Esophagus muscularis mucosa (tissue), 4 donors: ENCODE measurements around the gene BRI3BP. TPM values are rescaled to one million over a fixed set of nuclear protein-coding genes. Genes with fewer than 3 reads are reported as not detected.

Experiments
- DNase-seq: peaks from one replicate; pipeline ENCODE4 v3.0.0-alpha.2; 2017; ENCODE audit errors: extremely low spot score
- H3K27ac ChIP-seq, 4 donors: fragments of 200-600 bp; sonication (generic); replicated peaks in 1 of 4; 1 replicate in 3 of 4; 2 replicates in 1 of 4; pipeline ENCODE4 v1.5.1; 2016 to 2019; ENCODE audit warnings: mild to moderate bottlenecking in 1 of 4
- H3K27me3 ChIP-seq, 4 donors: fragments of 200-600 bp; sonication (generic); one replicate each; pipeline versions ENCODE4 v1.5.1 to v1.6.0; 2016 to 2019
- H3K36me3 ChIP-seq, 4 donors: fragments of 200-600 bp; sonication (generic); one replicate each; pipeline ENCODE4 v1.5.1; 2016 to 2019
- H3K4me1 ChIP-seq, 4 donors: fragments of 200-600 bp; sonication (generic); one replicate each; pipeline ENCODE4 v1.5.1; 2016 to 2019
- H3K4me3 ChIP-seq, 4 donors: fragments of 200-600 bp; sonication (generic); 1 replicate in 2 of 4; 2 replicates in 2 of 4; pipeline ENCODE4 v1.5.1; 2016 to 2019; ENCODE audit warnings: mild to moderate bottlenecking in 4 of 4, moderate library complexity in 1 of 4
- H3K9me3 ChIP-seq, 4 donors: fragments of 200-600 bp; sonication (generic); 1 replicate in 3 of 4; 2 replicates in 1 of 4; pipeline ENCODE4 v1.5.1; 2016 to 2019
- CTCF ChIP-seq, 3 experiments: fragments of 200-600 bp in 2 of 3; fragments of 450-650 bp in 1 of 3; sonication (generic) in 2 of 3; IDR thresholded peaks; one replicate each; pipeline ENCODE4 v1.5.1; 2017 to 2019; ENCODE audit warnings: antibody characterized with exemption in 3 of 3, mild to moderate bottlenecking in 2 of 3, moderate library complexity in 1 of 3
- EP300 ChIP-seq: sonication (generic); formaldehyde crosslinking; IDR thresholded peaks from one replicate; pipeline ENCODE4 v1.6.1; 2017; ENCODE audit warnings: antibody characterized with exemption
- POLR2A ChIP-seq: fragments of 450-650 bp; IDR thresholded peaks from one replicate; pipeline ENCODE4 v1.6.1; 2017; ENCODE audit warnings: antibody characterized with exemption, moderate library complexity, mild to moderate bottlenecking, low read depth
- POLR2AphosphoS5 ChIP-seq, 2 donors: sonication (generic); formaldehyde crosslinking; IDR thresholded peaks; one replicate each; pipeline ENCODE4 v1.6.1; 2017; ENCODE audit warnings: antibody characterized with exemption in 2 of 2
- WGBS: methylation state at CpG from one replicate; pipeline ENCODE4 v1.1.5; 2018; 5-methylcytosine and 5-hydroxymethylcytosine counted together
- intact Hi-C: fragments of 100-400 bp; cut with DNase I; formaldehyde crosslinking; loops from one replicate; pipeline ENCODE4 v1.15.1; 2023
- total RNA-seq, 4 donors: library from RNA; depleted of rRNA; stranded (reverse); fragments of >200 nt; gene quantifications; one replicate each; pipeline versions ENCODE4 v1.1.0 to v1.2.1, GENCODE V29; 2016

BRI3BP gene
- total RNA-seq, 4 donors from 2014 or later, result 2.2 to 3.3 (median 2.5) TPM

GRCh38 chr12:125015680-125016310, 22.4 kb downstream of the BRI3BP start:
- intact Hi-C loops, result no loop called here
- Histone ChIP-seq H3K9me3 (no peaks in the 10 kb centered on the region), H3K36me3 (peaks cover 3 to 33% (median 11%) of the 10 kb centered on the region in 4 donors), H3K4me1 (no peaks in the 10 kb centered on the region), H3K4me3 (no peak overlapping the region), H3K27me3 (no peaks in the 10 kb centered on the region), H3K27ac (no peak overlapping the region)
- WGBS, result 88% methylated on average over 24 of the region's 24 CpGs
- TF ChIP-seq EP300, result no peak
- TF ChIP-seq POLR2AphosphoS5 (IDR thresholded peaks at IDR 0.05), result no peak
- TF ChIP-seq POLR2A, result no peak
- TF ChIP-seq CTCF (IDR thresholded peaks at IDR 0.05), result no peak
- DNase-seq, result no peak

GRCh38 chr12:125017801-125018200, 24.4 kb downstream of the BRI3BP start:
- intact Hi-C loops, result no loop called here
- no peak for DNase-seq
- TF ChIP-seq POLR2AphosphoS5 (IDR thresholded peaks at IDR 0.05), result no peak
- no peak for TF ChIP-seq EP300
- TF ChIP-seq CTCF (IDR thresholded peaks at IDR 0.05), result no peak
- TF ChIP-seq POLR2A, result no peak
- Histone ChIP-seq H3K27ac (no peak overlapping the region), H3K36me3 (peaks cover 3 to 32% (median 11%) of the 10 kb centered on the region in 4 donors), H3K27me3 (no peaks in the 10 kb centered on the region), H3K4me3 (no peak overlapping the region), H3K9me3 (no peaks in the 10 kb centered on the region), H3K4me1 (no peaks in the 10 kb centered on the region)
- WGBS, result 89% methylated on average over 7 of the region's 9 CpGs

- Histone ChIP-seq H3K27ac (no peak overlapping the region), H3K9me3 (no peaks in the 10 kb centered on the region), H3K4me1 (no peaks in the 10 kb centered on the region), H3K36me3 (peaks cover 3 to 26% (median 9%) of the 10 kb centered on the region in 4 donors), H3K4me3 (no peak overlapping the region), H3K27me3 (no peaks in the 10 kb centered on the region)
- TF ChIP-seq POLR2AphosphoS5 (IDR thresholded peaks at IDR 0.05), result no peak
- no peak for TF ChIP-seq EP300
- TF ChIP-seq POLR2A, result no peak
- no peak for TF ChIP-seq CTCF (IDR thresholded peaks at IDR 0.05)
- DNase-seq, result no peak
- intact Hi-C loops, result no loop called here
- WGBS, result 98% methylated on average over 11 of the region's 11 CpGs
Measured at GRCh38 chr12:125018356-125018755, 24.9 kb downstream of the BRI3BP start.

GRCh38 chr12:125021096-125021495, 27.7 kb downstream of the BRI3BP start:
- intact Hi-C loops, result no loop called here
- DNase-seq, result no peak
- H3K36me3 ChIP-seq, result peaks cover 0 to 5% (median 0%) of the 10 kb centered on the region in 4 donors
- WGBS, result 92% methylated on average over 4 of the region's 9 CpGs
- H3K27me3 ChIP-seq, result no peaks in the 10 kb centered on the region
- H3K9me3 ChIP-seq, result no peaks in the 10 kb centered on the region
- H3K4me1 ChIP-seq, result no peaks in the 10 kb centered on the region
- no peak overlapping the region for H3K27ac ChIP-seq
- TF ChIP-seq POLR2A (no peak), POLR2AphosphoS5 (IDR thresholded peaks at IDR 0.05) (no peak), EP300 (no peak), CTCF (IDR thresholded peaks at IDR 0.05) (no peak)
- no peak overlapping the region for H3K4me3 ChIP-seq

- no peak for TF ChIP-seq EP300
- TF ChIP-seq CTCF (IDR thresholded peaks at IDR 0.05), result no peak
- no peak for TF ChIP-seq POLR2A
- TF ChIP-seq POLR2AphosphoS5 (IDR thresholded peaks at IDR 0.05), result no peak
- no peak for DNase-seq
- Histone ChIP-seq H3K27ac (no peak overlapping the region), H3K4me3 (no peak overlapping the region), H3K36me3 (peaks cover 0 to 5% (median 0%) of the 10 kb centered on the region in 4 donors), H3K4me1 (no peaks in the 10 kb centered on the region), H3K27me3 (no peaks in the 10 kb centered on the region), H3K9me3 (no peaks in the 10 kb centered on the region)
- intact Hi-C loops, result no loop called here
- 90% methylated on average over 5 of the region's 5 CpGs for WGBS
Measured at GRCh38 chr12:125021771-125022170, 28.3 kb downstream of the BRI3BP start.
